ENCODE results near the gene DNAJB12. TPM values are rescaled to one million over a fixed set of nuclear protein-coding genes. Genes with fewer than 3 reads are reported as not detected.

Gene DNAJB12
- total RNA-seq, 1 donor = 52.5 TPM

DNA sequence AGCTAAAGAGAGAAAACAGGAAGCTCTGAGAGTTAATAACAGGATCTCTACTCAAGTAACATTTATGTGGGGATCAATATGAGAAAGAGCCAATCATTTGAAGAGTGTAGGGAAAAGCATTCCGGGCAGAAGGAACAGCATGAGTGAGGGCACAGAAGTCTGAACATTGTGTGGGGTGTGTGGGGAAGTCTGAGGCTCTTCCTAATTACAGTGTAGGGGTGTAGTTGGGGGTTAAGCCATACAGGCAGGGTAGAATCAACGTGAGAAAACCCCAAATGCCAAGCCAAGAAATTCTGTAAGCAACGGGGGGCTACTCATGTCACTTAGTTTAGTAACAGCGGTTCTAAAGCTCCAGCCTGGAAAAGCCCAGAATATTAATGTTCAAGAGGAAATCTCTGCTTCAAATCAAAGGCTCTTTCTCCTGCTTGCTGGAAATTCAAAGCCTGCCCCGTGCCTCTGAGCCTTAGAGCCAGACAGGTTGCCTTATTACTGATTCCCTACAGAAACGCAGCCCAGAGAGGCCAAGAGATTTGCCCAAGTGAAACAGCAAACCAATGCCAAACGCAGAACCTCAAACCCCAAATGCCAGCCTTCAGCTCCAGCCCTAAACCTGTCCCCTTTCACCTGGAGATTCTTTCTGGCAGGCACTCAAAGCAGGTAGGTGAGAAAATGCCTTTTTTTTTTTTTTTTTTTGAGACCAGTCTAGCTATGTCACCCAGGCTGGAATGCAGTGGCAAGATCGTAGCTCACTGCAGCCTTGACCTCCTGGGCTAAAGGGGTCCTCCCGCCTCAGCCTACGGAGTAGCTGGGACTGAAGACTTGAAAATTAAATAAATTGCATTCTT lies 36.1 kb downstream of the DNAJB12 start:
- Histone ChIP-seq H4K20me1 (ENCODE audit: insufficient read depth, low read length) (no peaks in the 10 kb centered on the region), H3K4me3 (ENCODE audit: insufficient read depth, low read length) (peak overlapping the region; percentile 67), H3K36me3 (ENCODE audit: insufficient read depth, low read length) (no peaks in the 10 kb centered on the region), H3K4me1 (ENCODE audit: insufficient read depth, low read length) (peaks cover 41% of the 10 kb centered on the region), H3K9me3 (ENCODE audit: low read depth, low read length) (no peaks in the 10 kb centered on the region), H3K4me2 (ENCODE audit: insufficient read depth, low read length) (peak overlapping the region; percentile 74), H3K27ac (ENCODE audit: low read depth, low read length) (peak overlapping the region; percentile 90), H3K27me3 (ENCODE audit: insufficient read depth, low read length) (no peaks in the 10 kb centered on the region), H3K79me2 (ENCODE audit: insufficient read depth, low read length) (no peaks in the 10 kb centered on the region), H2AFZ (ENCODE audit: low read length) (no peak overlapping the region)
- TF ChIP-seq, protein P1, sequence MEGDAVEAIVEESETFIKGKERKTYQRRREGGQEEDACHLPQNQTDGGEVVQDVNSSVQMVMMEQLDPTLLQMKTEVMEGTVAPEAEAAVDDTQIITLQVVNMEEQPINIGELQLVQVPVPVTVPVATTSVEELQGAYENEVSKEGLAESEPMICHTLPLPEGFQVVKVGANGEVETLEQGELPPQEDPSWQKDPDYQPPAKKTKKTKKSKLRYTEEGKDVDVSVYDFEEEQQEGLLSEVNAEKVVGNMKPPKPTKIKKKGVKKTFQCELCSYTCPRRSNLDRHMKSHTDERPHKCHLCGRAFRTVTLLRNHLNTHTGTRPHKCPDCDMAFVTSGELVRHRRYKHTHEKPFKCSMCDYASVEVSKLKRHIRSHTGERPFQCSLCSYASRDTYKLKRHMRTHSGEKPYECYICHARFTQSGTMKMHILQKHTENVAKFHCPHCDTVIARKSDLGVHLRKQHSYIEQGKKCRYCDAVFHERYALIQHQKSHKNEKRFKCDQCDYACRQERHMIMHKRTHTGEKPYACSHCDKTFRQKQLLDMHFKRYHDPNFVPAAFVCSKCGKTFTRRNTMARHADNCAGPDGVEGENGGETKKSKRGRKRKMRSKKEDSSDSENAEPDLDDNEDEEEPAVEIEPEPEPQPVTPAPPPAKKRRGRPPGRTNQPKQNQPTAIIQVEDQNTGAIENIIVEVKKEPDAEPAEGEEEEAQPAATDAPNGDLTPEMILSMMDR (IDR thresholded peaks at IDR 0.05; ENCODE audit: extremely low read depth, low read depth, low read length) = no peak
- peak; percentile 6 for DNase-seq (ENCODE audit: insufficient read length, low spot score, missing footprints)

DNA sequence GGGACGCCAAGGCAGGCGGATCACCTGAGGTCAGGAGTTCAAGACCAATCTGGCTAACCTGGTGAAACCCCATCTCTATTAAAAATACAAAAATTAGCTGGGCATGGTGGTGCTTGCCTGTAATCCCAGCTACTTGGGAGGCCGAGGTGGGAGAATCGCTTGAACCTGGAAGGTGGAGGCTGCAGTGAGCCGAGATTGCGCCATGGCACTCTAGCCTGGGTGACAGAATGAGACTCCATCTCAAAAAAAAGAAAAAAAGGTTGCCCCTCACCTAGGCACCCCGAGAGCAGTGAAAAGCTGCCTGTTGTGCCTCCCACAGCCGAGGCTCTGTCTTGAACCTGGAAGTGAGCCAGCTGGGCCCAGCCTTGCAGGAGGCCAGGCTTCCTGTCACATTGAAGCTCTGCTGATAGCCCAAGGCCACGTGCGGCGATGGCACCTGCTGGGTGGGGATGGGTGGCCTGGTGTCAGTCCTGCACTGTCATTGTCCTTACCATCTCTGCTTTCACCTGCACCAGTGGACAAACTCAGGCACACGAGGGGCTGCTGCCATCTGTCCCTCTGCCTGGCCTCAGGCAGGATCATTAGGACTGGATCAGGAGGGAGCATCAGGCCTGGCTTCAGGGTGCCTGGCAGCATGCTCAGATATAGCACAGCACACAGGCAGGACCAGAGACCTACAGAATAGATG lies 37.8 kb downstream of the DNAJB12 start:
- Histone ChIP-seq H3K79me2 (ENCODE audit: insufficient read depth, low read length) (no peaks in the 10 kb centered on the region), H3K4me2 (ENCODE audit: insufficient read depth, low read length) (no peak overlapping the region), H3K27ac (ENCODE audit: low read depth, low read length) (no peak overlapping the region), H3K27me3 (ENCODE audit: insufficient read depth, low read length) (no peaks in the 10 kb centered on the region), H3K4me3 (ENCODE audit: insufficient read depth, low read length) (no peak overlapping the region), H2AFZ (ENCODE audit: low read length) (no peak overlapping the region), H3K4me1 (ENCODE audit: insufficient read depth, low read length) (peaks cover 41% of the 10 kb centered on the region), H3K36me3 (ENCODE audit: insufficient read depth, low read length) (no peaks in the 10 kb centered on the region), H4K20me1 (ENCODE audit: insufficient read depth, low read length) (no peaks in the 10 kb centered on the region), H3K9me3 (ENCODE audit: low read depth, low read length) (no peaks in the 10 kb centered on the region)
- peak; percentile 13 for DNase-seq (ENCODE audit: insufficient read length, low spot score, missing footprints)
- TF ChIP-seq, protein P1 (IDR thresholded peaks at IDR 0.05; ENCODE audit: extremely low read depth, low read depth, low read length) = no peak

DNA sequence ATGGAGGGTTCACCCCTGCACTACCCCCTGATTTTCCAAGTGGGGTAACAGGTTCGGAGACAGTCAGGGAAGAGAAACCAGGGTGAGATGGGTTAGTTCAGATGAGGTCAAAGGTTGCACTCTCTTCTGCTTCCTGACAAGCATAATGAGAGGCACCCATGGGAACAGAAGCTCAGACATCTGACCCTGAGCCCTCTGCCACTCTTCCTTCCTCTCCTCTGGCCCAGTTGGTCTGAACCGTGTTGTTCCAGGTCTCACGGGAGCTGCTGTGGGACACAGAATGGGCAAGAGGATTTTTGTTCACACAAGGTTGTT lies 38.4 kb downstream of the DNAJB12 start:
- no peaks in the 10 kb centered on the region for H3K79me2 ChIP-seq (ENCODE audit: insufficient read depth, low read length)
- no peak overlapping the region for H2AFZ ChIP-seq (ENCODE audit: low read length)
- no peaks in the 10 kb centered on the region for H3K36me3 ChIP-seq (ENCODE audit: insufficient read depth, low read length)
- peak; percentile 48 for DNase-seq (ENCODE audit: insufficient read length, low spot score, missing footprints)
- H3K4me2 ChIP-seq (ENCODE audit: insufficient read depth, low read length) = no peak overlapping the region
- no peak overlapping the region for H3K4me3 ChIP-seq (ENCODE audit: insufficient read depth, low read length)
- peaks cover 38% of the 10 kb centered on the region for H3K4me1 ChIP-seq (ENCODE audit: insufficient read depth, low read length)
- H3K9me3 ChIP-seq (ENCODE audit: low read depth, low read length) = no peaks in the 10 kb centered on the region
- TF ChIP-seq, protein P1 (IDR thresholded peaks at IDR 0.05; ENCODE audit: extremely low read depth, low read depth, low read length) = no peak
- H3K27ac ChIP-seq (ENCODE audit: low read depth, low read length) = peak overlapping the region; percentile 60
- H4K20me1 ChIP-seq (ENCODE audit: insufficient read depth, low read length) = no peaks in the 10 kb centered on the region
- H3K27me3 ChIP-seq (ENCODE audit: insufficient read depth, low read length) = no peaks in the 10 kb centered on the region

Data from osteoblast (primary cell).